Gastroesophageal sphincter (tissue), 4 donors: ENCODE data around the gene KRTAP10-2. TPM values are rescaled to one million over a fixed set of nuclear protein-coding genes. Genes with fewer than 3 reads are reported as not detected.

Source experiments
- ATAC-seq: fragments of 150-250 bp; one replicate; pipeline ENCODE4 v1.9.1; 2016; ENCODE audit warnings: mild to moderate bottlenecking, moderate library complexity
- H3K27ac ChIP-seq, 4 donors: fragments of 200-600 bp; sonication (generic) in 3 of 4; 1 replicate in 3 of 4; 2 replicates in 1 of 4; pipeline ENCODE4 v1.5.1; 2016 to 2019
- H3K27me3 ChIP-seq: fragments of 200-600 bp; sonication (generic); one replicate; pipeline ENCODE4 v1.5.1; 2019
- H3K36me3 ChIP-seq, 2 donors: fragments of 200-600 bp; sonication (generic); one replicate each; pipeline ENCODE4 v1.5.1; 2019; ENCODE audit warnings: control low read depth in 1 of 2
- H3K4me1 ChIP-seq, 3 donors: fragments of 200-600 bp; sonication (generic); 1 replicate in 2 of 3; 2 replicates in 1 of 3; pipeline ENCODE4 v1.5.1; 2016 to 2019; ENCODE audit warnings: control low read depth in 2 of 3
- H3K4me3 ChIP-seq, 2 donors: fragments of 200-600 bp; sonication (generic); one replicate each; pipeline ENCODE4 v1.5.1; 2019; ENCODE audit warnings: mild to moderate bottlenecking in 1 of 2, moderate library complexity in 1 of 2
- H3K9me3 ChIP-seq, 3 donors: fragments of 200-600 bp; sonication (generic); one replicate each; pipeline ENCODE4 v1.5.1; 2017 to 2019; ENCODE audit warnings: control low read depth in 2 of 3
- EP300 ChIP-seq: sonication (generic); formaldehyde crosslinking; IDR thresholded peaks from one replicate; pipeline ENCODE4 v1.6.1; 2017; ENCODE audit warnings: antibody characterized with exemption, mild to moderate bottlenecking
- POLR2A ChIP-seq, 2 donors: fragments of 450-650 bp; IDR thresholded peaks; one replicate each; pipeline ENCODE4 v1.6.1; 2017; ENCODE audit warnings: antibody characterized with exemption in 2 of 2, mild to moderate bottlenecking in 2 of 2, moderate library complexity in 1 of 2
- POLR2AphosphoS5 ChIP-seq: sonication (generic); formaldehyde crosslinking; IDR thresholded peaks from one replicate; pipeline ENCODE4 v1.6.1; 2017; ENCODE audit warnings: antibody characterized with exemption
- WGBS, 2 donors: methylation state at CpG; one replicate each; pipeline ENCODE4 v1.1.5; 2018; ENCODE audit warnings: low coverage in 1 of 2; 5-methylcytosine and 5-hydroxymethylcytosine counted together
- total RNA-seq, 4 donors: library from RNA; depleted of rRNA; stranded (reverse); fragments of >200 nt; gene quantifications; one replicate each; pipeline ENCODE4 v1.1.0, GENCODE V29; 2016
- TF ChIP-seq, protein P1 (sequence below), 4 experiments: fragments of 200-600 bp in 2 of 4; fragments of 450-650 bp in 2 of 4; sonication (generic) in 1 of 4; IDR thresholded peaks; one replicate each; pipeline ENCODE4 v1.5.1; 2017 to 2019; ENCODE audit warnings: antibody characterized with exemption in 4 of 4, mild to moderate bottlenecking in 2 of 4, moderate library complexity in 2 of 4

Gene KRTAP10-2
- total RNA-seq, 4 donors from 2014 or later: not detected

- WGBS, 2 donors: 92 to 93% methylated on average over 6 of the region's 6 CpGs
- Histone ChIP-seq H3K4me1 (no peaks in the 10 kb centered on the region), H3K27me3 (peaks cover 41% of the 10 kb centered on the region), H3K27ac (no peak overlapping the region), H3K36me3 (no peaks in the 10 kb centered on the region), H3K9me3 (no peaks in the 10 kb centered on the region), H3K4me3 (no peak overlapping the region)
- ATAC-seq: no peak
- TF ChIP-seq EP300: no peak
- TF ChIP-seq, protein P1, sequence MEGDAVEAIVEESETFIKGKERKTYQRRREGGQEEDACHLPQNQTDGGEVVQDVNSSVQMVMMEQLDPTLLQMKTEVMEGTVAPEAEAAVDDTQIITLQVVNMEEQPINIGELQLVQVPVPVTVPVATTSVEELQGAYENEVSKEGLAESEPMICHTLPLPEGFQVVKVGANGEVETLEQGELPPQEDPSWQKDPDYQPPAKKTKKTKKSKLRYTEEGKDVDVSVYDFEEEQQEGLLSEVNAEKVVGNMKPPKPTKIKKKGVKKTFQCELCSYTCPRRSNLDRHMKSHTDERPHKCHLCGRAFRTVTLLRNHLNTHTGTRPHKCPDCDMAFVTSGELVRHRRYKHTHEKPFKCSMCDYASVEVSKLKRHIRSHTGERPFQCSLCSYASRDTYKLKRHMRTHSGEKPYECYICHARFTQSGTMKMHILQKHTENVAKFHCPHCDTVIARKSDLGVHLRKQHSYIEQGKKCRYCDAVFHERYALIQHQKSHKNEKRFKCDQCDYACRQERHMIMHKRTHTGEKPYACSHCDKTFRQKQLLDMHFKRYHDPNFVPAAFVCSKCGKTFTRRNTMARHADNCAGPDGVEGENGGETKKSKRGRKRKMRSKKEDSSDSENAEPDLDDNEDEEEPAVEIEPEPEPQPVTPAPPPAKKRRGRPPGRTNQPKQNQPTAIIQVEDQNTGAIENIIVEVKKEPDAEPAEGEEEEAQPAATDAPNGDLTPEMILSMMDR (IDR thresholded peaks at IDR 0.05): no peak
- no peak for TF ChIP-seq POLR2A (IDR thresholded peaks at IDR 0.05)
- TF ChIP-seq POLR2AphosphoS5: no peak
These were observed 16.6 kb downstream of the KRTAP10-2 start for GRCh38 chr21:44534688-44535087.

- no peaks in the 10 kb centered on the region for H3K9me3 ChIP-seq
- H3K4me3 ChIP-seq: no peak overlapping the region
- ATAC-seq: no peak
- no peak overlapping the region for H3K27ac ChIP-seq
- H3K4me1 ChIP-seq: no peaks in the 10 kb centered on the region
- 90 to 100% methylated on average over 1 to 2 of the region's 21 CpGs for WGBS, 2 donors
- H3K27me3 ChIP-seq: peaks cover 47% of the 10 kb centered on the region
- TF ChIP-seq, protein P1 (IDR thresholded peaks at IDR 0.05): no peak
- TF ChIP-seq EP300 (no peak), POLR2AphosphoS5 (no peak), POLR2A (IDR thresholded peaks at IDR 0.05) (no peak)
- no peaks in the 10 kb centered on the region for H3K36me3 ChIP-seq
These were observed 17.2 kb downstream of the KRTAP10-2 start for GRCh38 chr21:44533891-44534627.

- WGBS, 2 donors: 92% methylated on average over 4 to 8 of the region's 37 CpGs
- no peak overlapping the region for H3K27ac ChIP-seq
- no peak for TF ChIP-seq EP300
- no peak for TF ChIP-seq POLR2A (IDR thresholded peaks at IDR 0.05)
- TF ChIP-seq POLR2AphosphoS5: no peak
- TF ChIP-seq, protein P1 (IDR thresholded peaks at IDR 0.05): no peak
- peaks cover 50% of the 10 kb centered on the region for H3K27me3 ChIP-seq
- no peak for ATAC-seq
- H3K4me1 ChIP-seq: no peaks in the 10 kb centered on the region
- H3K4me3 ChIP-seq: no peak overlapping the region
- H3K36me3 ChIP-seq: no peaks in the 10 kb centered on the region
- H3K9me3 ChIP-seq: no peaks in the 10 kb centered on the region
These were observed 18.0 kb downstream of the KRTAP10-2 start for GRCh38 chr21:44533121-44533890.

DNA sequence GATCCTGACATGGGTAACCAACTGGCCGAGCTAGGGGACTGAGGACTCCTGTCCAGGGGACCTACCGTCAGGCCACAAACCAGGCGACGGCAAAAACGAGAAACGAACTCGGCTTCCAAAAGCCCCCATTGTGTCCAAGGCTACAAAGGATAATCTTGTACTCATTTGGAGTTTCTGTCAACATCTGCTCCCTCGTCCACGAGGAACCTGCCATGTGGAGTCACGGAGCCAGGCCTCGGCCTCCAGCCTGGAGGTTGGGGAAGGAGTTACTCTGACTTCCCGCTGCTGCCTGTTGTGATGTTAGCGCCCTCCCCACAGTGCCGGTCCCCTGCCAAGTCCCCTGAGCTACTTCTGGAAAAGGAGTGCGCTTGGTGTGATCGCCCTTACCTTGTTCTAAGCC is 18.6 kb downstream of the KRTAP10-2 start:
- no peak for ATAC-seq
- 87 to 88% methylated on average over 9 to 11 of the region's 16 CpGs for WGBS, 2 donors
- TF ChIP-seq EP300: no peak
- TF ChIP-seq, protein P1 (IDR thresholded peaks at IDR 0.05): no peak
- no peak for TF ChIP-seq POLR2A (IDR thresholded peaks at IDR 0.05)
- Histone ChIP-seq H3K4me3 (no peak overlapping the region), H3K27me3 (peaks cover 56% of the 10 kb centered on the region), H3K4me1 (no peaks in the 10 kb centered on the region), H3K9me3 (no peaks in the 10 kb centered on the region), H3K36me3 (no peaks in the 10 kb centered on the region), H3K27ac (no peak overlapping the region)
